Muscle of arm (tissue), 12 donors: Measurements from ENCODE around the gene ACTR1A. TPM values are rescaled to one million over a fixed set of nuclear protein-coding genes. Genes with fewer than 3 reads are reported as not detected.

Experiments
- DNase-seq: peaks from one replicate; pipeline ENCODE4 v3.0.0-alpha.2; 2013
- polyA plus RNA-seq, 12 donors: library from polyadenylated mRNA; unstranded; fragments of 120-200 nt; gene quantifications; one replicate each; pipeline ENCODE4 v1.2.1, GENCODE V29; 2013; ENCODE audit not compliant: insufficient read length in 12 of 12

Gene ACTR1A
- polyA plus RNA-seq, 12 donors = 53.7 to 88.2 (median 81.1) TPM; not detected in 1

- no peak for DNase-seq
Measured at GRCh38 chr10:102492344-102492939, 10.1 kb downstream of the ACTR1A start.

- DNase-seq = no peak
Measured at GRCh38 chr10:102491136-102491535, 11.4 kb downstream of the ACTR1A start.

GRCh38 chr10:102485093-102485784 lies 17.3 kb downstream of the ACTR1A start:
- no peak for DNase-seq

GRCh38 chr10:102484021-102484420 lies 18.5 kb downstream of the ACTR1A start:
- DNase-seq = no peak

DNA sequence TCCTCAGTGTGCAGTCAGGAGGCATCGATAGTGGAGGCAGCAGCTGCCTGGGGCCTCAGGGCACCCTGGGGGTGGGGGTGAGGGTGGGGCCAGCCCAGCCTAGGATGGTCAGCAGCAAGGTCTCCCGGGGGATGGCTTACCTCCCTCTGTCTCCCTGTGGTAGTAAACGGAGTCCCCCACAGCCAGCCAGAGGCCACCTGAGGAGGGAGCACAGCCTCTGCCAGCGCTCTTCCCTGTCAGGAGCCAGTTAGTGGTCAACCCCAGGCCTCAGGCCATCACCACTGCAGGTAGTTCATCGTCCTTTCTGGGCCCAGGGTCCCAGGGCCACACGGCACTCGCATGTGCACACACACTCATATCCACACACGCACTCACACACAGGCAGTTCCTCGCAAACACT lies 22.1 kb downstream of the ACTR1A start:
- no peak for DNase-seq

DNA sequence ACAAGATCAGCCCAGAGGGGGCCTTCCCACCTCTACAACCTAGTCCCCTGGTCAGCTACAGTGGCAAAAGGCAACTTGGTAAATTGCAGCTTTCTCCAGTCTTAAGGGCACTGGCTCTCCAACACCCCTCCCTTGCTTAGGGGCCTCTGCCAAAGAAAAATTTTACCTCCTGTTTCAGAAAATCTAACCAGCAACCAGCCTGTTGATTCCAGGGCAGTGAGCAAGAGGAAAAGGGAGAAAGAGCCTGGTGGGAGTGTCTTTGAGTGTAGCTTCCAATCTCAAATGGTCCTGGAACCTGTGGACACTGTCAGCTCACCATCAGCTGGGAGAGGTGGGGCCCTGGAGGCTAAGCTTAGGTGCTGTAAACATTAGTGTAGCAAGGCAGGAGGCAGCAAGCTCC lies 22.9 kb downstream of the ACTR1A start:
- no peak for DNase-seq

GRCh38 chr10:102476466-102477141 lies 25.9 kb downstream of the ACTR1A start:
- no peak for DNase-seq

DNA sequence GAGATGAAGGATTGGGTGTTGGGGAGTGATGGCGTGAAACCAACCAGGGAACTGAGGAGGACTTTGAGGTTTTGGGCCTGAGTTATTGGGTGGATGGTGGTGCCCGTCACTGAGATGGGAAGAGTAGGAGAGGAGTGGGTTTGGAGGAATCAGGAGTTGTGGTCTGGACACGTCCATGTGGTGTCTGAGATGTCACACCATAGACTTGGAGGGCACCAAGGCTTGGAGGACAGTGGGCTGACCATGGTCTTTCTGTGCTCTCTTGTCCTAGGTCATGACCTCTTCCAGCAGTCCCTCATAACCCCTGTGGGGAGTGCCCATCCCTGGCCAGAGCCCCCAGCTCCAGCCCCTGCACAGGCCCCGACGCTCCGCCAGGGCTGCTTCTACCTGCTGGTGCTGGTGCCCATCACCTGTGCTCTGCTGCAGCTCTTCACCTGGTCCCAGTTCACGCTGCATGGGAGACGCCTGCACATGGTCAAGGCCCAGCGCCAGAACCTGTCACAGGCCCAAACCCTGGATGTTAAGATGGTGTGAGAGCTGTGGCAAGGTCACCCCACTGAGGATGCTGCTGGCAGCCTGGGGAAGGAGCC lies 27.0 kb downstream of the ACTR1A start:
- no peak for DNase-seq

DNA sequence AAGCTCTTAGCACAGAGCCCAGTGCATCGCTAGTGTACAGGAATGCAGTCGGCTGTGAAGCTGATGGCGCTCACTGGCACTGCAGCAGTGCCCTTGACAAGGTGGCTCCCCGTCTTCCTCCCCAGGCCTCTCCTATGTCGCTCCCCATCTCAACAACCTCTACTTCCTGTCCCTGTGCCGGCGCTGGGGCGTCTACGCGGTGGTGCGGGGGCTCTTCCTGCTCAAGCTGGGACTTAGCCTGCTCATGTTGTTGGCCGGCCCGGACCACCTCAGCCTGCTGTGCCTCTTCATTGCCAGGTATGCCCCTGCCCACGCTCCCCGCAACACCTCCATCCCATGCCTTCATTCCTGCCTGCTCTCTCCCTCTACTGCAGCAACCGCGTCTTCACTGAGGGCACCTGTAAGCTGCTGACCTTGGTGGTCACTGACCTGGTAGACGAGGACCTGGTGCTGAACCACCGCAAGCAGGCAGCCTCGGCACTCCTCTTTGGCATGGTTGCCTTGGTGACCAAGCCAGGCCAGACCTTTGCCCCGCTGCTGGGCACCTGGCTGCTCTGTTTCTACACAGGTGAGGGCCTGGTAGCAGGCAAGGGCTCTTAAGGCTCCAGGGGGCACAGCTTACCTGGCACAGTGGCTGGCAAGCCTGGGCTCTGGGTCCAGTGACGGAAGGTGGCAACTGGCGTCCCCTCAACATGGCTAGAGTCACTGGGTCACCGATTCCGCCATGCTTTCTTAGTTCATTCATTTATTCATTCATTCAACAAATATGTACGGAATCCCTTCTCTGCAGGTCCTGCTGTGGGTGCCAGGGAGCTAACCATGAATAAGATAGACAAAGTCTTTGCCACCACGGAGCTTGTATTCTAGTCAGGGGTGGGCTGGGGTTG lies 28.8 kb downstream of the ACTR1A start:
- no peak for DNase-seq

GRCh38 chr10:102470579-102471546 lies 31.6 kb downstream of the ACTR1A start:
- no peak for DNase-seq

DNA sequence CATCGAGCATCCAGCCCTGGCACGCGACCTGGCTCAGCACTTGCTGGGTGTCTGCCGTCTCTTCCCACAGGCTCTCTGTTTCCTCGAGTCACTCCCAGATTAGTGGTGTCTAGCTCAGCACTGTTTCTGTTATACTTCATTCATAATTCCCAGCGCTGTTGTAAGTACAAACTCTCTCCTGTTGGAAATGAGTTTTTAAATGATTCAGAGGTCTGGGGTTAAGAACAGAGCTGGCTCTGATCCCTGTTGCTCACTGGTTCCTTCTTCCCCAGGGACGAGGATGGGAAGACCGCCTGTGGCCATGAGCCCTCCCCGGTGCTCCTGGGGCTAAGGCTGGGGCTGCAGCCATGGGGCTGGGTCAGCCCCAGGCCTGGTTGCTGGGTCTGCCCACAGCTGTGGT lies 33.8 kb downstream of the ACTR1A start:
- no peak for DNase-seq

- DNase-seq = no peak
Measured at GRCh38 chr10:102467971-102468438, 34.5 kb downstream of the ACTR1A start.

DNA sequence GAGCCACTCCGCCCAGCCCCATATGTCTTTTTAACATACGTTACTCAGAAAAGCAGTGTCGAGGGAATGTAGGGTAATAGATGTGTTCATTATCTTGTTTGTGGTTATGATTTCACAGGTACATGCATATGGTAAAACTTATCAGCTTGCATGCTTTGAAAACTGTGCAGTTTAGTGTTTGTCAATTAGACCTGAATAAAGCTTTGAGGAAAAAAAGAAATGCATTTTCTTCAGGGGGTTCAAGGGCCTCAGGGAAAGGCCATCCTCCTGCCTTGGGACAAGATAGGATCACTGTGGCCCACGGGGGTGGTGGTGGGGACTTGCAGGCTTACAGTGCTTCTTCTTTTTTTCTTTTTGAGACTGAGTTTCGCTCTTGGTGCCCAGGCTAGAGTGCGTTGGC lies 35.2 kb downstream of the ACTR1A start:
- DNase-seq = no peak

DNA sequence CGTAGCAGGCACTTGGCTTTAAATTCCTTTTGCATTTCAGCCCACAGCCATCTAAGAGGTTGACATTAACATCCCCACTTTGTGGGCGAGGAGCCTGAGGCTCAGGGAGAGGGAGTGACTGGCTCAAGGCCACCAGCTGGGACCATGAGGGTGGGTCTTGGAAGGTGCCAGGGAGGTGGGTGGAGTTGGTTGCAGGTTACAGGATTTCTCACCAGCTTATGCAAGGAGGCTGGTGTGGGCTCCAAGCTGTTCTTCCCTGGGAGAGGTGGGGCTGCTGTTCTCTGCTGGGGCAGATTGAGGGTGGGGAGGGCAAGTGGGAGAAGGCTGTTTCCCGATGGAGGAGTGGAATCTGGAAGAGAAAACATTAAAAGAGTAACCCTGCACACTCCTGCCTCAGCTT lies 37.0 kb downstream of the ACTR1A start:
- DNase-seq = no peak

DNA sequence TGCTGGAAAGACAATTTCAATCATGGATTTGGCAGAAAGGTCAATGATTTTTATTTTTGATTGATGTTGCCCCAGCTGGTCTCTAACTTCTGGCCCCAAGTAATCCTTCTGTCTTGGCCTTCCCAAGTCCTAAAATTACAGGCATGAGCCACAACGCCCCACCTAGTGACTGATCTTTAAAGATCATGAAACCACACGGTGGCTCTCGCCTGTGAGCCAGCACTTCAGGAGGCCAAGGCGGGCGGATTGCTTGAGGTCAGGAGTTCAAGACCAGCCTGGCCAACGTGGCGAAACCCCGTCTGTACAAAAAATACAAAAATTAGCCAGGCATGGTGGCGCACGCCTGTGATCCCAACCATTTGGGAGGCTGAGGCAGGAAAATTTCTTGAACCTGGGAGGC lies 38.5 kb downstream of the ACTR1A start:
- no peak for DNase-seq

- no peak for DNase-seq
Measured at GRCh38 chr10:102462512-102463054, 39.9 kb downstream of the ACTR1A start.

GRCh38 chr10:102461187-102462054 lies 41.1 kb downstream of the ACTR1A start:
- DNase-seq = peak; percentile 58

DNA sequence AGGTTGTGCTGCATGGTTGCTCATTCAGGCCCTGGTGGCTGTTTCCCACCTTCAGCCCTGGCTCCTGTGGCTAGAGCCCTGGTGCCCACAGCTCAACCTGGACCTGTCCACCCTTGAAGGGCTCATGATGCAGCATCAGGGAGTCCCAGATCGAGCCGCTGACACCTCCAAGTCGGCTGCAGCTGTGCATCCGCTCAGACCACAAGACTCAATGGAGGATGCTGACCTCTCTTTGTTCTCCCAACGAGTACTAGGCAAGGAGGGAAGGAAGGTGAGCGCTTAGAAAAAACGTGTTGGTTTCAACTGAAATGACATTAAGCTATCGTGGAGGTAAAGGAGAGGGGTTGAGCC lies 41.7 kb downstream of the ACTR1A start:
- no peak for DNase-seq

GRCh38 chr10:102458656-102459055 lies 43.9 kb downstream of the ACTR1A start:
- DNase-seq = no peak
